GM06990 (cell line): ENCODE results near the gene FUT1.

Experiments
- DNase-seq: peaks from one replicate; pipeline ENCODE4 v3.0.0-alpha.2; 2011; ENCODE audit not compliant: insufficient read length; ENCODE audit errors: extremely low read depth
- H3K27me3 ChIP-seq: replicated peaks from 2 replicates; pipeline ENCODE4 v1.6.0; 2011; ENCODE audit warnings: low read length; ENCODE audit not compliant: control insufficient read depth, insufficient read depth
- H3K36me3 ChIP-seq: 2 replicates; pipeline ENCODE4 v1.5.1; 2011; ENCODE audit warnings: low read length; ENCODE audit not compliant: control insufficient read depth, insufficient read depth
- H3K4me3 ChIP-seq: replicated peaks from 2 replicates; pipeline ENCODE4 v1.5.1; 2011; ENCODE audit warnings: low read depth, mild to moderate bottlenecking, control low read depth, low read length
- CTCF ChIP-seq: IDR thresholded peaks from 2 replicates; pipeline ENCODE4 v1.5.1; 2011; ENCODE audit warnings: low read length, control low read depth, mild to moderate bottlenecking, inconsistent platforms; ENCODE audit not compliant: insufficient read depth, poor library complexity, severe bottlenecking

Gene FUT1

GRCh38 chr19:48755084-48755641 lies 2.7 kb upstream of the FUT1 start, which contains the start of gene FGF21:
Gene FGF21 (plus strand): TSS chr19:48755524. CDS start chr19:48756237, 713 bp downstream.
- no peaks in the 10 kb centered on the region for H3K36me3 ChIP-seq
- H3K4me3 ChIP-seq: no peak within 1 kb of the TSS
- DNase-seq: no peak
- no peaks in the 10 kb centered on the region; the same call in 1 of the 2 replicates for H3K27me3 ChIP-seq
- TF ChIP-seq CTCF: no peak

DNA sequence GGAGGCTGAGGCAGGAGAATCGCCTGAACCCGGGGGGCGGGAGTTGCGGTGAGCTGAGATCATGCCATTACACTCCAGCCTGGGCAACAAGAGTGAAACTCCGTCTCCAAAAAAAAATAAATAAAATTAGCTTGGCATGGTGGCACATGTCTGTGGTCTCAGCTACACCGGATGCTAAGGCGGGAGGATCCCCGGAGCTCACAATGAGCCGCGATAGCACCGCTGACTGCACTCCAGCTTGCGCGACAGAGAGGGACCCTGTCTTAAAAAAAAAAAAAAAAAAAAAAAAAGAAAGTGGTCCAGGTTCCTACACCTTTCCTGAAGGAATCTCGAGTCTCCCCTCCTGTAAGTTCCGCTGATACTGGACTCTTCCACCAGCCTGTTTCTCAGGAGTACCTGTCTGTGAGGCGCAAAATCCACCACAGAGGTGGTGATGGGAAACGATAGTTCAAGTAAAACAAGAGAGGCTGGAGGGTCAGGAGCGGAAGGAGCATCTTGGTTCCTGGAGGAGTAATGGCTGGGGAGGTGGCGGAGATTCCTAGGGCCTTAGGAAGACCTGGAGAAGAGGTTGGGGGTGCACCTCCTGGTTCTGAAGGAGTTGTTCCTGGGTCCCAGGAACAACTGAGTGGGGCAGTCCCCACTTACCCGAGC lies 471 bp downstream of the FUT1 start:
- H3K27me3 ChIP-seq: no peaks in the 10 kb centered on the region; the same call in 1 of the 2 replicates
- no peak for DNase-seq
- no peaks in the 10 kb centered on the region for H3K36me3 ChIP-seq
- peak overlapping the region; percentile 43 for H3K4me3 ChIP-seq
- TF ChIP-seq CTCF: no peak

DNA sequence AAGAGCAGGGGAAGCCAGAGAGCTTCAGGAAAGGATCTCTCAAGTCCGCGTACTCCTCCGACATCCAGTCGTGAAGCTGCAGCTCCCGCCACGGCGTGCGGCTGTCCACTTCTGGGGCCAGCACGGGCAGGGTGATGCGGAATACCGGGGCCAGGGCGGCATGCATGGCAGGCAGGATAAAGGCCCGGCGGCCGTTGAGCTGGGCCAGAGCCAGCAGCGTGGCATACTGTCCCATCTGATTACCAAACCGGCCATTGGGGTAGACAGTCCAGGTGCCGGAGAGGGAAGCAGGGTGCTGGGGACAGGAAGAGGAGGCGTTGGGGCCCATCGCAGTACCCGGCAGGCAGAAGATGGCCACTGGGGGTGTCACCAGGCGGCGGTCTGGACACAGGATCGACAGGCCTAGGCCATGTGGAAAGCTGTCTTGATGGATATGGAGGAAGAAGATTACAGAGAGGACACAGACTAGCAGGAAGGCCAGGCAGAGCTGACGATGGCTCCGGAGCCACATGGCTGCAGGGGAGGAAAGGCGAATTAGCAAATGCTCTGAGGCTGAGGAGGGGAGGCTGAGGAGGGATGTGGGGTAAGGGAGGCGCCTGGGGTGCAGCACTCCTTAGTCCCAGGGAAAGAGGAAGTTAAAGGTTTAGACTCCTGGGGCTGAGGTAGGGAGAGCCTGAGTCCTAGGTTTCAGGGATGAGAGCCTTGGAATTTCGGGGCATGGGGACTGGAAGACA lies 1.5 kb downstream of the FUT1 start:
- DNase-seq: no peak
- no peak overlapping the region for H3K4me3 ChIP-seq
- no peaks in the 10 kb centered on the region; the same call in 1 of the 2 replicates for H3K27me3 ChIP-seq
- no peak for TF ChIP-seq CTCF
- H3K36me3 ChIP-seq: no peaks in the 10 kb centered on the region

DNA sequence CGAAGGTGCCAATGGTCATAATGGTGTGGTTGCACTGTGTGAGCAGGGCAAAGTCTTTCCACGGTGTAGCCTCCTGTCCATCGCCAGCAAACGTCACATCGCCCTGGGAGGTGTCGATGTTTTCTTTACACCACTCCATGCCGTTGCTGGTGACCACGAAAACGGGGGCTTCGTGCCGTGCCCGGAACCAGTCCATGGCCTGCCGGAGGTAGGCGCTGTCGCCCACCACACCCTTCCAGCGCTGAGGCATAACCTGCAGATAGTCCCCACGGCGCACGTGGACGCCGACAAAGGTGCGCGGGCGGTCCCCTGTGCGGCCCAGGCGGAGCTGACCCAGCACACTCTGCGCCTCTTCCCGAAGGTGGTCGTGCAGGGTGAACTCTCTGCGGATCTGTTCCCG lies 2.1 kb downstream of the FUT1 start:
- H3K27me3 ChIP-seq: no peaks in the 10 kb centered on the region; the same call in 1 of the 2 replicates
- H3K36me3 ChIP-seq: no peaks in the 10 kb centered on the region
- no peak for TF ChIP-seq CTCF
- no peak overlapping the region for H3K4me3 ChIP-seq
- no peak for DNase-seq

GRCh38 chr19:48749571-48750198 lies 2.8 kb downstream of the FUT1 start:
- no peaks in the 10 kb centered on the region for H3K36me3 ChIP-seq
- no peak overlapping the region for H3K4me3 ChIP-seq
- no peak for TF ChIP-seq CTCF
- no peaks in the 10 kb centered on the region; the same call in 1 of the 2 replicates for H3K27me3 ChIP-seq
- DNase-seq: no peak
